ENCODE measurements around the gene SNRK. TPM values are rescaled to one million over a fixed set of nuclear protein-coding genes. Genes with fewer than 3 reads are reported as not detected.

Gene SNRK, protein sequence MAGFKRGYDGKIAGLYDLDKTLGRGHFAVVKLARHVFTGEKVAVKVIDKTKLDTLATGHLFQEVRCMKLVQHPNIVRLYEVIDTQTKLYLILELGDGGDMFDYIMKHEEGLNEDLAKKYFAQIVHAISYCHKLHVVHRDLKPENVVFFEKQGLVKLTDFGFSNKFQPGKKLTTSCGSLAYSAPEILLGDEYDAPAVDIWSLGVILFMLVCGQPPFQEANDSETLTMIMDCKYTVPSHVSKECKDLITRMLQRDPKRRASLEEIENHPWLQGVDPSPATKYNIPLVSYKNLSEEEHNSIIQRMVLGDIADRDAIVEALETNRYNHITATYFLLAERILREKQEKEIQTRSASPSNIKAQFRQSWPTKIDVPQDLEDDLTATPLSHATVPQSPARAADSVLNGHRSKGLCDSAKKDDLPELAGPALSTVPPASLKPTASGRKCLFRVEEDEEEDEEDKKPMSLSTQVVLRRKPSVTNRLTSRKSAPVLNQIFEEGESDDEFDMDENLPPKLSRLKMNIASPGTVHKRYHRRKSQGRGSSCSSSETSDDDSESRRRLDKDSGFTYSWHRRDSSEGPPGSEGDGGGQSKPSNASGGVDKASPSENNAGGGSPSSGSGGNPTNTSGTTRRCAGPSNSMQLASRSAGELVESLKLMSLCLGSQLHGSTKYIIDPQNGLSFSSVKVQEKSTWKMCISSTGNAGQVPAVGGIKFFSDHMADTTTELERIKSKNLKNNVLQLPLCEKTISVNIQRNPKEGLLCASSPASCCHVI
- polyA plus RNA-seq (2012; ENCODE audit: insufficient read depth, insufficient read length): 15.3 TPM

DNA sequence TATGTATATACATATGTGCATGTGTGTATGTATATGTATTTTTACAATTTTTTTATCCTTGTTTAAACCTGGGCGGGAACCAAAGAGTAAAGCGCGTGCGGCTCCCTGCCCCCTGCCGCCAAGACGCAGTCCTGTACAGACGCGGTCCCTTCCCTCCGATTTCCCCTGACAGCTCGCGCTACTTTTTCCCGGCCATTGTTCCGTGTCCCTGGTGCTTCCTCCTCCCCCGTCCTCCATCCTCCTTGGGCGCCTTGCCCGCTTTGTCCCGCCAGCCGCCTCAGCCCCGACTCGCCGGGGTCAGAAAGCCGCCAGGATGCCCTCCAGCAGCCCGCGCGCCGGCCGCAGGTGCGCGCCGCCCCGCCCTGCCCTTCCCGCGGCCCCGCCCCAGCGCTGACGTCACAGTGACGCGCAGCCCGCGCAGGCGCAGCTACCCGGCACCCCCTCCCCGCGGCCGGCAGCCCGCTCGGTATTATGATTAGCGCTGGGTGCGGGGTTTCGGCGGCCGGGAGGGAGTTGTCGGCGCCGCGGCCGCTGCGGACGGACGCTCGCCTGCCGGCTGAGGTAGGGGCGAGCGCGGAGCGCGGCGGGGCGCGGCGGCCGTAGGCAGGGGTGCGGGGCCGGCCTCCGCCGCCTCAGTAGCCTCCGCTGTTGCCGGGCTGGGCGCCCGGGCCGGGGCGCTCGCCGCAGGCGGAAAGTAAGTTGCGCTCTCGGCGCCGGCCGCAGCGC, at the start of gene SNRK:
Gene SNRK, plus strand, starts transcription at position 426 of the 726 bp plus-strand sequence. CDS start 16,664 bp downstream, outside the sequence.
- DNase-seq (ENCODE audit: low read depth, low spot score): peak; percentile 54
- H3K4me3 ChIP-seq (ENCODE audit: low read length): peak within 1 kb of the TSS; percentile 60

DNA sequence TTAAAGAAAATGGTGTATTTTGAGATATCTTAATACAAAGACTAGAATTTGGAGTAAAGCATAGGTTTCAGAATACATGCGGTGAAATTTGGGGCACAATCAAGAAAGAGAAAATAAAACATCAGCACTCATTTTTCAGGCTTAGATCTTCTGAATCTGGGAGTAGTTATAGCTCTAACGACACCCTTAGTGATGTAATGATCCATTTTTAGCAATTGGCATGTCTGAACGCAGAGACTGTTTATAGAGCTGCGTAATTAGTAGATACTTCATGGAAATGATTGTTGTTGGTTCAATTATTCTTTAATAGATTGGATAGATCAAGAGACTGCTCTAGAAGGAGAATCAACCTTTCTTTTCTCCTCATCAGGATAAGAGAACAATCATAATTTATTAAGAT, 47.5 kb upstream of the SNRK start:
- DNase-seq (ENCODE audit: low read depth, low spot score): no peak
- no peak overlapping the region for H3K4me3 ChIP-seq (ENCODE audit: low read length)

DNA sequence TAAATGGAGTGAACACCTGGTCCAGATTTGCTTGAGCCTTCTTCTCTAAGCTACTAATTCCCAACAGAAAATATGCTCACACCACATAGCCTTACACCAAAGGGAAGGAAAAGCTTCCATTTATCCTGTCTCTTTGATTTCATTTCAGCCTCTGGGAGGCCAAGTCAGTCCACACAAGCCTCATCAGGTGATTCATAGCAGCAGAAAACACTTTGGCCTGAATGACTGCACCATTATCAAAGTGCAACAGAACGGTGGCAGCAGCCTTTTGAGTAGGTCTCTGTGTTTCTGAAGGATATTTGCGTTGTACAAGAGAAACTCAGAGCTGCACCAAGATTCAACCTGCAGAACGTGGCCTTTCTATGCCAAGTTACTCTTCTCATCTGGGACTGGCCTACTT, 46.6 kb upstream of the SNRK start:
- no peak overlapping the region for H3K4me3 ChIP-seq (ENCODE audit: low read length)
- DNase-seq (ENCODE audit: low read depth, low spot score): no peak

DNA sequence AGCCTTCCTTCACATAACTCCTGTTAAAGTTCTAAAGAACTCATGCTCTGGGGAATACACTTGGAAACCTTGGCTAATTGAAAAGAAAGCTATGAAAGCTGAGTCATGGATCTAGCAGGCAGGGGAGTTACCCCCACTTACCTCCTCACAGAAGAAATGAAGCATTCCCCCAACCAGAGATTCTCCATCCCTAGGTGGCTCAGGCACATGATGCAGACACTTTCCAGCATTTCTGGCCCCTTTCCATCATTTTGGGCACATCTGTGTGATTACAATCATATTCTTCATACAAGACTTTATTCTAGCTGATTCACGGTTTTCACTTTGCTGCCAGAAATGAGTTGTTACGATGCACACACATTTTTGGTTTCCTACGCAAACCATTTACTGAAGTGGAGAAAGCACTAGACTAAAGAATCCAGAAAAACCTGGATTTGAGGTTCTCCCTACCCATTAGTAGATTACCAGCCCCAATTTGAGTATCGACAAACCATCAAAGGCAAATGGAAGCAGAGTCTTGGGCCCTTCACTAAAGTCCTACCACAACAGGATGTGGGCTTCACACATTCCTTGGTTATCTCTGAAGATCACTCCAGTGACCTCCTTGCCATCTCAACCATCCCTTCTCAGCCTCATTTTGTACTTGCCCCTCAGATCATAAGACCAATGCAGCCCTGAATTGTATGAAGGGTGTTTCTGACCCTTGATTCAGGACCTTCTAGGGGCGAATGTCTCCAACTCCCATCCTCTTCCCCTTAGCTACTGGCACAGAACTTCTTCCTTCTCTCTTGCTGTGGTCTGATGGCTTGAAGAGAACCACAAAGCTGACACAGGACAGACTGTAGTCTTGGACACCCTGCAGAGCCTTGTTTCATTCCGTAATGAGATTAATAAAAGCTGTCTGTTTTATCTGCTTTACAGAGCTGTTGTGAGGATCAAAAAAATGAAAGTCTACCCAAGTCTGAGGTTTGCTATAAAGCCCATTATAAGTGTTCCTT, 42.5 kb upstream of the SNRK start:
- H3K4me3 ChIP-seq (ENCODE audit: low read length): no peak overlapping the region
- DNase-seq (ENCODE audit: low read depth, low spot score): peak; percentile 9

DNA sequence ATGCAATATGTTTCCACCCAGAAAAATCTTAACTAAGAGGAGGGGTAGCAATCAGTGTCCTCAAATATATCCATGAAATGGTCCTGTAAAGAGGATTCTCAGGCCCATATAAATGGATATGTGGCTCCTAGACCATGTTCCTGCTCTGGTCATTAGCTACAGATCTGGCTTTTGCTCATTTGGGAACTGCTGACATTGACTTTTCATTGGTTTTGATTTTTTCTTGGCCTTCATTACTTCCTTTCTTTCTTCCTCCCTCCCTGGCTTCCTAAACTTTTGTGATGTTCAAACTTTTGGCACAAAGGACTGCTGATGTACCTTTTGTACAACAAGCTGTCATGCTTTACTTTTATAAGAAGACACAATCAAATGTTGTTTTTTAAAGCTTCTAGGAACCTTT, 41.6 kb upstream of the SNRK start:
- no peak for DNase-seq (ENCODE audit: low read depth, low spot score)
- H3K4me3 ChIP-seq (ENCODE audit: low read length): no peak overlapping the region

DNA sequence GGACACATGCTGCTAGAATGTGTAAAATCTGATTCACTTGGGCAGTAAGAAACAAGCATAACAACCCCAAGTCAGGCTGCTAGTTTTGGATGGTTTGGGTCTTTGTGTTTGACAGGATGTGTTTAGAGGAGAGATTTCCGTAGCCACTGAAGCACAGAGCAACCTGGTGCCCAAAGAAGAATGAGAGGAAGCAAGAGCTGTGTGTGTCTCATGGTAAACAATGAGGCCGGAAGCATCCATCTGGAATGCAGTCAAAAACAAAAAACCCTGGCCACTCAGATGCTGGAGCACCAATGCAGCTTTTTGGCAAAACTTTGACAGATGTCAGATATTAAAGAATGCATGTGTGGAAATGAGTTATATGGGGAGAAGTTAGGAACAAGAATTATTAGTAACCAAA, 39.4 kb upstream of the SNRK start:
- no peak overlapping the region for H3K4me3 ChIP-seq (ENCODE audit: low read length)
- no peak for DNase-seq (ENCODE audit: low read depth, low spot score)

DNA sequence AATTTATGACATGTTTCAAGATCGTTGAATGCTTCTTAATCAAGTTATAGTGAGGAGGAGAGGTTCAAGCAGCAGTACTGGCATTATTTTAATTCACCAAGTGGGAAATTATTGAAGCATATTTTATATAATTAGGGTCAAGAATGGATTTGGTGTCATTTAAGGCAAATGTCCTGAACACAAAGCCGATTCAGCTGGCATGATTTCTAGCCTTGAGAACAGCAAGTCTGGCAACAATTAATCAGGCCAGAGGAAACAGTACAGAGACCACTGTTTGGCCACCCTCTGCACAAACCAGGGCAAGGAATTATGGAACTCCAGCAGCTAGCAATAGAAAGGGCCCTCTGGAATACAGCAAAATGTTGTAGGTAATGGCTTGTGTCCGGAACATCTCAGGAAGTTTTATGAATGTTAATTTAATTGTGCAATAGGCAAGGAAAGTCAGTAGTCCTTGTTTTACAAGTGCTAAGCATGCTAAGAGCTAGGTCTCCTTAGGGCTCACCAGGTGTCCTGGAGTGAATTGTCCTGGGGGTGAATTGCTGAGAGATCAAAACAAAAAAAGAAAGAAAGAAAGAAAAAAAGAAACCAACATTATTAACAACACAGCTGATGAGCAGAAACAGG, 38.7 kb upstream of the SNRK start:
- no peak overlapping the region for H3K4me3 ChIP-seq (ENCODE audit: low read length)
- no peak for DNase-seq (ENCODE audit: low read depth, low spot score)

DNA sequence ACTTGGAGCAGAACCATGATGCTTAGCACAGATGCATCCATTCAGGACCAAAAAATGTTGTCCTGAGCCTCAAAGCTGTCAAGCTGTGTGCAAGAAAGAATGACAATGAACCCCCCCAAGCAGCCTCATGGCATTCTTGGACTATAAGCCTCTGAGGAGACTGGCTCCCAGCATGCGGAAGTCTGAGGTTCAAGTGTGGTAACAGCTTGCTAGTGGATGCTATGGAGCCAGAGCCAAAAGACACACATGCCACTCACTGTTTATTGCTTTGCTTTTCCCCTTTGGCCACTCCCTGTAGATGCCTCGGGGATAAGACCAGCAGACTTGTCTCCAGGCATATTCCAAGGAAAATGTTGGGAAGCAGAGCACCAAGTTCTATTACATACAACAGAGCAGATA, 38.2 kb upstream of the SNRK start:
- H3K4me3 ChIP-seq (ENCODE audit: low read length): no peak overlapping the region
- no peak for DNase-seq (ENCODE audit: low read depth, low spot score)

DNA sequence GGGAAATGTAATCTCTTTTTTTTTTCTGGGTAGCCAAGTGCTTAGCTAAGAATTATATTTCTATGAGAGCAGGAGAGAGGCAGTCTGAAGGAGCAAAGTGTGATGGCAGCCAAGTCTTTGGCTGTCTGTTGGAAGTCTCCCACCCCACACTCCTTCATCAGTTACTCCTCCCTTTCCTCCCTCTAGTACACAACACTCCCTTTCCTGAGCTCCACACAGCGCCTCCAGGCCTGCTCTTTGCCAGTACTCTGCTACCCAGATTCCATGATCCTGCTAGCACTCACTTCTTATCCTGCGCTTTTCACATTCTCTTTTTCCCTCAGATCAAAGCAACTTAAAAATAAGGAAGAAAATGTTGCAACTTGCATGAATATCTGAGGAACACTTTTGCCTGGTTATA, 37.4 kb upstream of the SNRK start:
- DNase-seq (ENCODE audit: low read depth, low spot score): no peak
- no peak overlapping the region for H3K4me3 ChIP-seq (ENCODE audit: low read length)

DNA sequence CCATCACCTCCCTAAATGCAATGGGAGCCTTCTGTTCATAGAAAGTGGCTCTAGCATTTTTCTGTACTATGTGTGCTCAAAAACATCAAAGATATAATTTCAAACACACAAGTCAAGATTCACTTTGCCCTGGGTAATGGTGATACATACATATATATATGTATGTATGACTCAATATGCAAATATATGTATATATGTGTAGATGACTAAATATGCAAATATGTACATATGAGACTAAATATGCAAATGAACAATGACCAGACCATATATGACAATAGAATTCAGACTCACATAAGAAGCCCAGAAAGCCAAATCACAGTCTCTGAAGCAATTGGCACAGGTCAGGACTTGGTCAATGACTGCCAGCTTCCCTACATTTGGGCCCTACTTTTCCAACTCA, 36.9 kb upstream of the SNRK start:
- no peak for DNase-seq (ENCODE audit: low read depth, low spot score)
- H3K4me3 ChIP-seq (ENCODE audit: low read length): no peak overlapping the region

DNA sequence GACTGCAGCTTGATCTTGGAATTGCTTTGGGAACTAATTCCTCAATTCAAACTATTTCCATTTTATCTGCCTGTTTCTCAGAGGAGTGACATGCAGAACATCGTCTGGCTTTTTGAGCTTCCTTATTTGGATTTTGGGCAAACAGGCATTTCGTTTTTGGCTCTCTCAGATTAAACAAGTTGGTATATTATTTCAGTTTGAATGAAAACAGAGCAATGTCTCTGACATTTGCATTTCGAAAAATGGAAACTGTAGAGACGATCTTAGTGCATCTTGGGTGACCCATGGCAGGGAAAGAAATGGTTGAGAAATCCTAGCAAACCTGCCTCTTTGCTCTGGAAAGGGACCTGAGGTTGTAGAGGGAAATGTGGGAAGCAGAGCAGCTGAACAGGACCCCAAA, 33.0 kb upstream of the SNRK start:
- DNase-seq (ENCODE audit: low read depth, low spot score): no peak
- H3K4me3 ChIP-seq (ENCODE audit: low read length): no peak overlapping the region

DNA sequence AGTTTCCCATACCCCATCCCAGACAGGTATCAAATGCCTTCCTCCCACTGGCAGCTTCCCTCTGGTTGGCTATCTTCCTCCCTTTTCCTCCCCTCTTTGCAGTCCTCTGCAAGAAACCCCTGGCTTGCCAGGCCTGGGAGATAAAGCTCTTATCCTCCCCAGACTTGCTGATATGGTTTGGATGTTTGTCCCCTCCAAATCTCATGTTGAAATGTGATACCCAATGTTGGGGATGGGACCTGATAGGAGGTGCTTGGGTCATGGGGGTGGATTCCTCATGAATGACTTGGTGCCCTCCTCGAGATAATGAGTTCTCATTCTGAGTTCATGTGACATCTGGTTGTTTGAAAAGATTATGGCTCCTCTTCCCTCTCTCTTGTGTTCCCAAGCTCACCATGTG, 32.2 kb upstream of the SNRK start:
- no peak for DNase-seq (ENCODE audit: low read depth, low spot score)
- no peak overlapping the region for H3K4me3 ChIP-seq (ENCODE audit: low read length)

DNA sequence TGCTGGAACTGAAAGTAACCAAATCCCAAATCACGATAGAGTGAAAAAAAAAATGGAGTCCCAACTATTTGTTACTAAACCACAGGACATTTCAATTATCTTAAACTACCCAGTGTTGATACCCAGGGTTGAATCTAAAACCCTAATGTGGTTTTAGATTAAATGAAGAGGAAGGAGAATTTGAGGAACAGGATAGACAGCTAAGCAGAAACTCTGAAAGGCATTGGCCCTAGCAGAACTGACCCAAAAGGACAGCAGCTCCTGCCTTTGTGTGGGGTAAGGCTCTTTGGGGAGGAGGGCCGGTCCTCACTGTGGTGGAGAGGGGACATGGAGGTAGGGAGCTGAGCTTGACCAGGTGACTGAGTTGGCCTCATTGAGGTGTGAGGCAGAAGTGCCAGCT, 30.7 kb upstream of the SNRK start:
- H3K4me3 ChIP-seq (ENCODE audit: low read length): no peak overlapping the region
- no peak for DNase-seq (ENCODE audit: low read depth, low spot score)

DNA sequence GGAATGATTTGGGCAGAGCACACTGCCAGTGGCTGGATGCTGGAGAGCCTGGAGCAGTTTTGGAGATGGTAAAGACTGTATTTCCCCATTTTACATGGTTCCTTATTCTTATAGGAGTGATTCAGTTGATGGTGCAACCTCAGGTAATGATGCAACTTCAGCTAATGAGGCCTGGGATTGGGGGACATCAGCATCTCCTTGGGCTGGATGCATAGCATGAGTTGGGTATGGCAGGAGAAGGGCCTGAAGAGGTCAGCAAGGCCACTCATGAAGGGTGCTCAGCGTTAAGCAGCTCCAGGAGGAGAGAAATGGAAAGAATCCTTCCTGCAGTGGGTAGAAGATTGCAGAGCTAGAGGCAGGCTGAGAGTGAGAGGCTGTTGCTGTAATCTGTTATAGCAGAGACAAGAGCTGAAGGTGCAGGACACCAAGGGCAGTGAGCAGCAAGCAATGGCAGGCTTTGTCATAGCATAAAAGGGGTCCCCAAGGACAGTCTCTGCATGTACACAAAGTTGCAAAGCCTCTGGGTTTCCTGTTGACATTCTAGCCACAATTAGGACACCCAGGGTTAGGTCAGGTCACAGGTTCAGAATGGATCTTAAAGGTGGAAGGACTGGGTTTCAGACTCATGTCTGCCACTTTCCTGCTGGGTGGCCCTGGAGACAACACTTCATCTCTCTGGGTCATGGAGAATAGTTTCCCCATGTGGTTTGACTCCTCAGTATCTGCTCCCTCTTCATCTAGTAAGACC, 29.5 kb upstream of the SNRK start:
- H3K4me3 ChIP-seq (ENCODE audit: low read length): no peak overlapping the region
- no peak for DNase-seq (ENCODE audit: low read depth, low spot score)

DNA sequence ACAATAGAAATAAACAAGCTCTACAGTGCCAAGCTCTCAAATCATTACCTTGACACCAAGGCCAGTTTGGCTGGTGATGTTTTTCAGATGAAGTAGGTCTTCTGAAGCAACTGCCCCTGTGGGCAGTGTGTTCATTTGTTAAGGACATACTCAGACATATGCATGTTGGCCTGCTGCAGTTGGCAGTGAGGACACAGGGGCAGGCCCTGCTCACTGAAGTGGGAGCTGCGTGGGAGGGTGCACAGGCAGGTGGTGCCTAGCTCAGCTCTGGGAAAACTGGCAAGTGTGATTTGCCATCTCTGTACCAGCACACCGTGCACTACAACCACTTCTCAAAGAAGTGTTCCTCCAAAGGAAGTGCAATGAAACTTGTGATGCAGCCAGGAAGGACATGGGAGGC, 28.5 kb upstream of the SNRK start:
- no peak for DNase-seq (ENCODE audit: low read depth, low spot score)
- no peak overlapping the region for H3K4me3 ChIP-seq (ENCODE audit: low read length)

DNA sequence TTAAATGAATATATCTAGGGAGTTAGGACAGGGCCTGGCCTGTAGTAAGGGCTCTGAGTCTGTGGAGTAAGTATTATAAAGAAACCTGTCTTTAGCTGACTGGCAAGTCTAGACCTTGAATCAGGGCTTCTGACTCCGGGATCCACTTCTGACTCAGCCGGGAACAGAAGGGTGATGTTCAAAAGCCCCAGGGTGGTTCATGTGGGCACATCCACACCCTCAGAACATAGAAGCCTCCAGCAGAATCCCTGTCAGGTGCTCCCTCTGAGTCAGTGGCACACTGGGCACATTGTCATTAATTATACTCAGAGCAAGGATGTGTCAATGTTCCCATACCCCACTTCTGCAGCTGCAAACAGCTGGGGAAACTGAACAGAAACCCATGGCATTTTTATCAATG, 26.7 kb upstream of the SNRK start:
- no peak for DNase-seq (ENCODE audit: low read depth, low spot score)
- no peak overlapping the region for H3K4me3 ChIP-seq (ENCODE audit: low read length)

DNA sequence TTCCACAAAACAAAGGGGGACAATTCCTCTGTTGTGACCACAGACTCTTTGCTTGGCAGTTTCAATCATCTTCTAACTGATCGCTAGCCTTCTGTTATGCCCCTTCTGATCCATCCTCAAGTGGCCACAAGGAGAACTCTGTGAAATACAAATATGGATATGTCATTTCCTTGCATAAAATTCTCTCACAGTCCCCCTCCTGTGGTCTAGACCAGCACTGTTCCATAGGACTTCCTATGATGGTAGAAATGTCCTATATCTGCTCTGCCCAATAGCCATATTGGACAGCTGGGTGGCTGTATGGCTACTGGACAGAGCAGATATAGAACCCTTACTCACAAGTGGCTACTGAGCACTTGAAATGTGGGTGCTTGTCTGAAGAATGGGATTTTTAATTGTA, 25.9 kb upstream of the SNRK start:
- DNase-seq (ENCODE audit: low read depth, low spot score): no peak
- no peak overlapping the region for H3K4me3 ChIP-seq (ENCODE audit: low read length)

DNA sequence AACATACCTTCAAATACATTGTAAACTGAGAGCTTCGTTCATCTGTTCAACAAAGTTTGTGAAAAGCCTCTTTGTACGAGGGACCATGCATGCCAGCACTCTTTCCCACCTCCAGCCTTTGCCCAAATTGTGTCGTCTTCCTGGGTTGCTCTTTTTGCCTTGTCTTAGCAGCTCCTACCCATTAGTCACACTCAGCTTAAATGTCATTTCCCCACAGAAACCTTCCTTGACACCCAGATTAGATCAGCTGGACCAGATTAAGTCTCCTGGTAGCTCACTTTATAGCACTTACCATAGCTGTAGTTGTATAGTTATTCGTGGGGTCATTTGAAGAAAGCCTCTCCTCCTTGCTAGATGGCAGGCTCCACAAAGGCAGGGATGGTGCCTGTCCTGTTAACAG, 24.1 kb upstream of the SNRK start:
- no peak overlapping the region for H3K4me3 ChIP-seq (ENCODE audit: low read length)
- no peak for DNase-seq (ENCODE audit: low read depth, low spot score)
